Gastrocnemius medialis (tissue), 4 donors: Measurements from ENCODE around the gene SNAI1. TPM values are rescaled to one million over a fixed set of nuclear protein-coding genes. Genes with fewer than 3 reads are reported as not detected.
"Not testable (repeated sequence)": the region's sequence is repeated elsewhere in the genome, so short reads cannot be mapped to it uniquely, and the experiment has no call there.

ENCODE experiments used
- ATAC-seq, 2 donors: fragments of 150-250 bp; one replicate each; pipeline ENCODE4 v1.9.1; 2016
- DNase-seq, 2 donors: peaks; one replicate each; pipeline ENCODE4 v3.0.0-alpha.2; 2019
- H3K27ac ChIP-seq, 4 donors: fragments of 200-600 bp; sonication (generic); 1 replicate in 1 of 4; 2 replicates in 3 of 4; pipeline ENCODE4 v1.5.1; 2016 to 2018; ENCODE audit warnings: mild to moderate bottlenecking in 2 of 4, moderate library complexity in 1 of 4
- H3K27me3 ChIP-seq, 3 donors: fragments of 200-600 bp; sonication (generic) in 2 of 3; 1 replicate in 1 of 3; 2 replicates in 2 of 3; pipeline versions ENCODE4 v1.5.1 to v1.6.0; 2016 to 2019; ENCODE audit warnings: mild to moderate bottlenecking in 1 of 3, moderate library complexity in 1 of 3
- H3K36me3 ChIP-seq, 2 donors: fragments of 200-600 bp; sonication (generic) in 1 of 2; one replicate each; pipeline ENCODE4 v1.5.1; 2017 to 2018
- H3K4me1 ChIP-seq, 2 donors: fragments of 200-600 bp; sonication (generic) in 1 of 2; one replicate each; pipeline ENCODE4 v1.5.1; 2016 to 2017; ENCODE audit warnings: mild to moderate bottlenecking in 2 of 2
- H3K4me3 ChIP-seq, 4 donors: fragments of 200-600 bp; sonication (generic) in 3 of 4; 1 replicate in 1 of 4; 2 replicates in 3 of 4; pipeline ENCODE4 v1.5.1; 2016 to 2019; ENCODE audit warnings: mild to moderate bottlenecking in 2 of 4
- H3K9me3 ChIP-seq, 3 donors: fragments of 200-600 bp; sonication (generic) in 2 of 3; 1 replicate in 1 of 3; 2 replicates in 2 of 3; pipeline ENCODE4 v1.5.1; 2016 to 2019
- POLR2A ChIP-seq, 2 donors: fragments of 450-650 bp; IDR thresholded peaks; one replicate each; pipeline ENCODE4 v1.6.1; 2017; ENCODE audit warnings: antibody characterized with exemption in 2 of 2, mild to moderate bottlenecking in 2 of 2, moderate library complexity in 2 of 2
- in situ Hi-C, 4 donors: fragments of 200-750 bp; cut with MboI; loops; one replicate each; pipeline versions ENCODE4 v1.15.0 to v1.8.0; 2017; ENCODE audit warnings: low sequenced_read_pairs in 4 of 4
- intact Hi-C: fragments of 100-400 bp; cut with DNase I; formaldehyde crosslinking; loops from one replicate; pipeline ENCODE4 v1.15.1; 2023; ENCODE audit warnings: low total_unique reads
- total RNA-seq, 4 donors: library from RNA; depleted of rRNA; stranded (reverse); fragments of >200 nt; gene quantifications; one replicate each; pipeline versions ENCODE4 v1.1.0 to v1.2.3, GENCODE V29; 2016
- TF ChIP-seq, protein P1 (sequence below), 5 experiments: fragments of 450-650 bp in 3 of 5; fragments of 200-600 bp in 2 of 5; sonication (generic) in 2 of 5; IDR thresholded peaks in 4 of 5; conservative IDR thresholded peaks in 1 of 5; 1 replicate in 4 of 5; 2 replicates in 1 of 5; pipeline ENCODE4 v1.5.1; 2016 to 2019; ENCODE audit warnings: antibody characterized with exemption in 5 of 5, mild to moderate bottlenecking in 3 of 5, moderate library complexity in 3 of 5

The SNAI1 gene
- total RNA-seq, 4 donors from 2014 or later = 0.61 to 3.5 (median 1.3) TPM

DNA sequence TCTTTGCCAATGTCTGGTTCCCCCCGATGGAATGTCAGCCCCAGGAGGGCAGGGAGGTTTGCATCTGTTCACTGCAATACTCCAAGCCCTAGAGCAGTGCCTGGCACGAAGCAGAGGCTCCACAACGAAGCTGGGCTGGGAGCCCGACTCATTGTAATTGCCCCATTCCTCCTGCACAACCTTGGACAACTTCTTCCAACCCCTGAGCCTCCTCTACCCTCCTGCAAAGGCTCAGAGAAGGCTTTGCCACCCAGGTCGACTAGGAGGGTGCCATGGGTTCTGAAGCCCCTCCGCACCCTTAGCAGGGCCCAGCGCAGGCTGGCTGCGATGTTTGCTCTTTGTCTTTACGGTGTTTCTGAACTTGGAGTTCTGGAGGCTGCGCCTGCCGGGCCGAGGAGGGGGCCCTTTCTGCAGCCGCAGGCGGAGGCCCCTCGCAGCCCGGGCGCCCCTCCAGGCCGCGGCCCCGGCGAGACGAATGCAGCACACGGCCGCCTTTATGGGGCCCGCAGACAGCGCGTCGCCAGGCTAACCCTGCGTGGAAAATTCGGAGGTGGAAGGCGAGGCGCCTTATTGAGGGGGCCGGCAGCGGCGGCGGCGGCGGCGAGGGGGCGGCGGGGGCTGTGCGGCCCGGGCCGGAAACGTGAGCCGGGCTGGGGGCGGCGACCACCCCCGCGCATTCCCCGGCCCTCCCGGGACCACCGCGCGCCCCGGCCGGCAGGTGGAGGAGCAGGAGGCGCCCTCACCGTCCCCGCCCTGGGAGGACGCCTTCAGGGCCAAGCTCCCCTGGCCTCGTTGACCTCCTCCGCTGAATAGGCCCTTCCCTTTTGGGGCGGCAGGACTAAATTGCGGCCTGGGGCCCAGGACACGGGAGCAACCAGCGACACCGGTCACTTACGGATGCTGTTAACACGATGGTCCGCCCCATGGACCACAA, 27.0 kb downstream of the SNAI1 start:
- no peak for DNase-seq
- TF ChIP-seq POLR2A (IDR thresholded peaks at IDR 0.05) = no peak
- TF ChIP-seq, protein P1, sequence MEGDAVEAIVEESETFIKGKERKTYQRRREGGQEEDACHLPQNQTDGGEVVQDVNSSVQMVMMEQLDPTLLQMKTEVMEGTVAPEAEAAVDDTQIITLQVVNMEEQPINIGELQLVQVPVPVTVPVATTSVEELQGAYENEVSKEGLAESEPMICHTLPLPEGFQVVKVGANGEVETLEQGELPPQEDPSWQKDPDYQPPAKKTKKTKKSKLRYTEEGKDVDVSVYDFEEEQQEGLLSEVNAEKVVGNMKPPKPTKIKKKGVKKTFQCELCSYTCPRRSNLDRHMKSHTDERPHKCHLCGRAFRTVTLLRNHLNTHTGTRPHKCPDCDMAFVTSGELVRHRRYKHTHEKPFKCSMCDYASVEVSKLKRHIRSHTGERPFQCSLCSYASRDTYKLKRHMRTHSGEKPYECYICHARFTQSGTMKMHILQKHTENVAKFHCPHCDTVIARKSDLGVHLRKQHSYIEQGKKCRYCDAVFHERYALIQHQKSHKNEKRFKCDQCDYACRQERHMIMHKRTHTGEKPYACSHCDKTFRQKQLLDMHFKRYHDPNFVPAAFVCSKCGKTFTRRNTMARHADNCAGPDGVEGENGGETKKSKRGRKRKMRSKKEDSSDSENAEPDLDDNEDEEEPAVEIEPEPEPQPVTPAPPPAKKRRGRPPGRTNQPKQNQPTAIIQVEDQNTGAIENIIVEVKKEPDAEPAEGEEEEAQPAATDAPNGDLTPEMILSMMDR (IDR thresholded peaks at IDR 0.05 in 4 of 5, conservative IDR thresholded peaks at IDR 0.05 in 1 of 5) = no peak
- in situ Hi-C loops (no loop called here), intact Hi-C loops (no loop called here)
- ATAC-seq = peak in 1 of 2 donors; percentile 46
- peak overlapping the region in 3 of 4 donors; percentile 23 to 46 (median 24) for H3K4me3 ChIP-seq
- H3K36me3 ChIP-seq = no peaks in the 10 kb centered on the region
- H3K27ac ChIP-seq = no peak overlapping the region
- H3K4me1 ChIP-seq = peaks cover 0 to 3% of the 10 kb centered on the region in 2 donors
- H3K27me3 ChIP-seq = peaks cover 0 to 3% (median 0%) of the 10 kb centered on the region in 3 donors
- H3K9me3 ChIP-seq = no peaks in the 10 kb centered on the region

DNA sequence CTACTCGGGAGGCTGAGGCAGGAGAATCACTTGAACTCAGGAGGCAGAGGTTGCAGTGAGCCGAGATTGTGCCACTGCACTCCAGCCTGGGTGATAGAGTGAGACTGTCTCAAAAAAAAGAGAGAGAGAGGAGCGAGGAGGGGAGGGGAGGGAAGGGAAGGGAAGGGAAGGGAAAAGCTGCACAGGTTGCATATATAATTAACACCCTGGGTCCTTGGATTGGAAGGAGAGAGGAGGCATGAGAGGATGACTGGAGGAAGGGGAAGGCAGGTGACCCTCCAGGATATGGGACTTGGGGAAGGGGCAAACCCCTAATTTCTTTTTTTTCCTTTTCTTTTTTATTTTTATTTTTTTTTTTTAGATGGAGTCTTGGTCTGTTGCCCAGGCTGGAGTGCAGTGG, 28.8 kb downstream of the SNAI1 start:
- in situ Hi-C loops, H3K36me3 ChIP-seq, H3K4me3 ChIP-seq, intact Hi-C loops, H3K27me3 ChIP-seq, H3K27ac ChIP-seq, H3K4me1 ChIP-seq, H3K9me3 ChIP-seq, ATAC-seq, DNase-seq: not testable (repeated sequence)

DNA sequence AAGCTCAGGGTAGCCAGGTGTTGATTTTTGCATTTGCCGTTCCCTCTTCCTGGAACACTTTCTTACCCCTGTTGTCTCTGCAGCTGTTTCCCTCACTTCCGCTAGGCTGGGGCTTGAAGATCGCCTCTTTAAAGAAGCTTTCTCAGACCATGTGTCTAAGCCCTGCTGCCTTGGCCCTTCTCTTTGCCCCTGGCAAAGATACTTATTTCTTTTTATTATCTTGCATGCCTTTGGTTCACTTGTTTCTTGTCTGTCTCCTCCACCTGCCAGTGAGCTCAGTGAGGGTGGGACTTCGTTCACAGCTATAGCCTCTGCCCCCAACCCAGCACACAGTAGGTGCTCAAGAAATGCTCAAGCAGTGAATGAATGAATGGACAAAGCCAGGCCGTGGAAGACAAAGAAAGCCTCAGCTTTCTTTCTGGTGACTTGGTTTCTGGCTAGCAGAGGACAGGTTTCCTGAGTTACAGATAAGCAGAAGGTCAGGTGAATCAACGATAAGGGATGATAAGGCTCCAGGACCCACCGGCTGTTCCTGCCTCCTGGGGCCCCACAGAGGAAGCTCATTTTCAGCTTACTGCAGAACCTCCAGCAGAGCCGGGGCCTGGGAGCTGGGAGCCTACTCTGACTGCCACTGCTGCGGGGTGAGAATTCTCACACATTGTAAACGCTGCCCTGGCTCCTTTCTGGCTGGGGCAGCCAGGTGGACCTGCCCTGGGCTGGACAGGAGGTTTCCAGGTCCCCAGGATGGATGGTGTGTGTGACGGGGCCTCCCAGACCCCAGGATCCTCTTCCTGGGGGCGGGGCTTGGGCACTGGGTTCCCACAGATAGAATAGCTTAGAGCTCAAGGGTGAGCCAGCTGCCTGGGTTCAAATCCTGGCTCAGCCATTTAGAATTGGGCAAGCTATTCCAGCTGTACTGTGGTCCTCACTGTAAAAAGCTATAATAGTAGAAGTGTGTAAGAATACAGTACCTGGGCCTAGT, 29.8 kb downstream of the SNAI1 start:
- Histone ChIP-seq H3K27ac (no peak overlapping the region), H3K4me3 (no peak overlapping the region)

GRCh38 chr20:50013976-50014375, 31.2 kb downstream of the SNAI1 start:
- DNase-seq (no peak), ATAC-seq (no peak)
- peaks cover 0 to 3% (median 0%) of the 10 kb centered on the region in 3 donors for H3K27me3 ChIP-seq
- H3K27ac ChIP-seq = no peak overlapping the region
- no peak for TF ChIP-seq POLR2A (IDR thresholded peaks at IDR 0.05)
- TF ChIP-seq, protein P1 (IDR thresholded peaks at IDR 0.05 in 4 of 5, conservative IDR thresholded peaks at IDR 0.05 in 1 of 5) = no peak
- intact Hi-C loops (no loop called here), in situ Hi-C loops (no loop called here)
- H3K36me3 ChIP-seq = no peaks in the 10 kb centered on the region
- no peaks in the 10 kb centered on the region for H3K9me3 ChIP-seq
- no peak overlapping the region for H3K4me3 ChIP-seq
- H3K4me1 ChIP-seq = no peaks in the 10 kb centered on the region

More for the DNA sequence above, 29.8 kb downstream of the SNAI1 start:
- ATAC-seq (no peak), DNase-seq (no peak)
- Histone ChIP-seq H3K9me3 (no peaks in the 10 kb centered on the region), H3K4me1 (no peaks in the 10 kb centered on the region), H3K27me3 (peaks cover 0 to 3% (median 0%) of the 10 kb centered on the region in 3 donors), H3K36me3 (no peaks in the 10 kb centered on the region)
- in situ Hi-C loops = no loop called here
- intact Hi-C loops = no loop called here
- TF ChIP-seq POLR2A (IDR thresholded peaks at IDR 0.05) = no peak
- TF ChIP-seq, protein P1 (IDR thresholded peaks at IDR 0.05 in 4 of 5, conservative IDR thresholded peaks at IDR 0.05 in 1 of 5) = no peak
